Putamen (tissue), 1 donor: ENCODE results near the gene TGFB1.
"Not testable (repeated sequence)": the region's sequence is repeated elsewhere in the genome, so short reads cannot be mapped to it uniquely, and the experiment has no call there.

Experiments used
- DNase-seq: peaks from one replicate; pipeline ENCODE4 v3.0.0-alpha.2; 2016; ENCODE audit warnings: low spot score

TGFB1 gene

GRCh38 chr19:41300555-41300954 lies 53.2 kb downstream of the TGFB1 start:
- DNase-seq = no peak

- no peak for DNase-seq
These were observed 54.0 kb downstream of the TGFB1 start for GRCh38 chr19:41299755-41300089.

- DNase-seq = no peak
These were observed 54.5 kb downstream of the TGFB1 start for GRCh38 chr19:41299046-41299754.

GRCh38 chr19:41298348-41298964 lies 55.3 kb downstream of the TGFB1 start:
- DNase-seq = no peak

GRCh38 chr19:41297628-41298347 lies 55.9 kb downstream of the TGFB1 start:
- DNase-seq = no peak

- no peak for DNase-seq
These were observed 57.3 kb downstream of the TGFB1 start for GRCh38 chr19:41296433-41296871.

- no peak for DNase-seq
These were observed 58.2 kb downstream of the TGFB1 start for GRCh38 chr19:41295499-41295898.

GRCh38 chr19:41294393-41294792 lies 59.3 kb downstream of the TGFB1 start:
- no peak for DNase-seq

GRCh38 chr19:41289814-41290213 lies 63.9 kb downstream of the TGFB1 start:
- not testable (repeated sequence) for DNase-seq

- DNase-seq = no peak
These were observed 64.8 kb downstream of the TGFB1 start for GRCh38 chr19:41288673-41289530.
